ENCODE measurements around the gene CENATAC. TPM values are rescaled to one million over a fixed set of nuclear protein-coding genes. Genes with fewer than 3 reads are reported as not detected.

The CENATAC gene
- total RNA-seq, 2 experiments from 2014 or later, result 121 to 122 TPM

DNA sequence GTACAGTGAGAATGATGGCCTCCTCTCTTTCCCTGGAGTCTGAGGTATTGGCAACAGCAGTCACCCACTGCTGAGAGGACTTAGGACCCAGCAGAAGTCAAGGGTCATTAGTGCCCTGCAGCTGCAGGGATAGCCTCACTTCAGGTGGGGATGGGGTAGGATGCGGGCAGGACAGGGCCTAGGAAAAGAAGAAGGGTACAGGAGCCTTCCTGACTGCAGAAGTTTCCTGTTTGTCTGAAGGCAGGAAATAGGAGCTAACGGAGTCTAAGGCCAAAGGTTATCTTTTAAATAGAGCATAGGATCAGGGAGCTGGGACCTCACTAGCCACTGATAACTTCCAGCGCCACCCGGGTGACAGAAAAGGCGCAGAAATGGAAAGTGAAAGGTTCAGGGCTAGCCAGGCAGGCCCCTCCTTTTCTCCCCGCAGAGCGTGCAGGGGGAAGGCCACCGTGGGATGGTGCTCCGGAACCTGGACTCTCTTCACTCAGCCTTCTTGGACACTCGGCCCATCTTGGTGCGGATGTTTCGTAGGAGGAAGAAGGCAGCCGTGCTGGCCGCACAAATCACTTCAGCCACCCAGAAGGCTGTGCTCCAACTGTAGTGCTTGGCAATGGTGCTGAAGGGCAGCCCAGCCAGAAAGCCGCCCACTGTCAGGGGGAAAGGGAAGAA, 26.6 kb downstream of the CENATAC start:
- no peaks in the 10 kb centered on the region for H3K27me3 Mint-ChIP-seq
- intact Hi-C loops (cut with DNase I, micrococcal nuclease), result no loop called here
- Histone ChIP-seq H3K36me3 (ENCODE audit: insufficient read depth, low read length) (peaks cover 70% of the 10 kb centered on the region), H3K4me1 (ENCODE audit: insufficient read depth, low read length) (peaks cover 52% of the 10 kb centered on the region), H3K27ac (ENCODE audit: low read depth in 1 of 2, low read length in 2 of 2) (no peak overlapping the region), H3K9me3 (ENCODE audit: control insufficient read depth in 1 of 2, insufficient read depth in 1 of 2, low read length in 2 of 2) (no peaks in the 10 kb centered on the region), H3K4me3 (ENCODE audit: low read length) (no peak overlapping the region), H3K27me3 (ENCODE audit: control insufficient read depth in 1 of 2, insufficient read depth in 2 of 2, low read length in 2 of 2) (no peaks in the 10 kb centered on the region)
- TF ChIP-seq, protein P1, sequence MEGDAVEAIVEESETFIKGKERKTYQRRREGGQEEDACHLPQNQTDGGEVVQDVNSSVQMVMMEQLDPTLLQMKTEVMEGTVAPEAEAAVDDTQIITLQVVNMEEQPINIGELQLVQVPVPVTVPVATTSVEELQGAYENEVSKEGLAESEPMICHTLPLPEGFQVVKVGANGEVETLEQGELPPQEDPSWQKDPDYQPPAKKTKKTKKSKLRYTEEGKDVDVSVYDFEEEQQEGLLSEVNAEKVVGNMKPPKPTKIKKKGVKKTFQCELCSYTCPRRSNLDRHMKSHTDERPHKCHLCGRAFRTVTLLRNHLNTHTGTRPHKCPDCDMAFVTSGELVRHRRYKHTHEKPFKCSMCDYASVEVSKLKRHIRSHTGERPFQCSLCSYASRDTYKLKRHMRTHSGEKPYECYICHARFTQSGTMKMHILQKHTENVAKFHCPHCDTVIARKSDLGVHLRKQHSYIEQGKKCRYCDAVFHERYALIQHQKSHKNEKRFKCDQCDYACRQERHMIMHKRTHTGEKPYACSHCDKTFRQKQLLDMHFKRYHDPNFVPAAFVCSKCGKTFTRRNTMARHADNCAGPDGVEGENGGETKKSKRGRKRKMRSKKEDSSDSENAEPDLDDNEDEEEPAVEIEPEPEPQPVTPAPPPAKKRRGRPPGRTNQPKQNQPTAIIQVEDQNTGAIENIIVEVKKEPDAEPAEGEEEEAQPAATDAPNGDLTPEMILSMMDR (IDR thresholded peaks at IDR 0.05), result no peak
- H3K27ac Mint-ChIP-seq, result peak overlapping the region; percentile 67
- ATAC-seq (ENCODE audit: poor library complexity) (no peak), DNase-seq (no peak)
- H3K9me3 Mint-ChIP-seq, result no peaks in the 10 kb centered on the region
- H3K4me3 Mint-ChIP-seq, result peak overlapping the region; percentile 17
- H3K36me3 Mint-ChIP-seq (ENCODE audit: low read depth), result peaks cover 58% of the 10 kb centered on the region
- CTCF ChIA-PET, result interaction anchor here (0.7 kb wide), 1 partner anchor 17 kb away, joined by 5 read pairs; no protein-coding TSS in a partner anchor
- peaks cover 54% of the 10 kb centered on the region for H3K4me1 Mint-ChIP-seq (ENCODE audit: low read depth)
- POLR2A ChIA-PET, result interaction anchor here (0.8 to 1.2 kb wide), 2 partner anchors 32 to 80 kb away, joined by 3 read pairs; partner anchors contain the start of gene HYOU1

DNA sequence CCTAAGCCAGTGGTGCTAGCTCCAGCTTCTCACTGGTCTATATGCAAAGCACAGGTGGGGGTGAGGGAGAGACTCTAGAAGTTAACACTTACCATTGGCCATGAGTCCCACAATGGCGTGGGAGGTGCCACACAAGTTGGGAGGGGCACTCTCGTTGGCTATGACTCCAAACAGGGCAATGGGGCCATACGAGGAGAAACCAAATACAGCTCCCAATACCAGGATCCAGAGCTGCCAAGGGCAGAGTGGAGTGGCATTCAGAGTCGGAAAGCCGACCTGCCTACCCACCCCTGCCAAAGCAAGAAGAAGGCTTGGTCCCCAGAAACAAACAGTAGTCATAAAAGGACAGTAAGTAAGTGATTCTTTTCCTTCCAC, 27.1 kb downstream of the CENATAC start:
- Mint-ChIP-seq H3K27ac (peak overlapping the region; percentile 67), H3K4me1 (ENCODE audit: low read depth) (peaks cover 53% of the 10 kb centered on the region), H3K36me3 (ENCODE audit: low read depth) (peaks cover 53% of the 10 kb centered on the region), H3K27me3 (no peaks in the 10 kb centered on the region), H3K9me3 (no peaks in the 10 kb centered on the region), H3K4me3 (peak overlapping the region; percentile 30)
- TF ChIP-seq, protein P1 (IDR thresholded peaks at IDR 0.05), result no peak
- Histone ChIP-seq H3K4me1 (ENCODE audit: insufficient read depth, low read length) (peaks cover 52% of the 10 kb centered on the region), H3K4me3 (ENCODE audit: low read length) (no peak overlapping the region), H3K27me3 (ENCODE audit: control insufficient read depth in 1 of 2, insufficient read depth in 2 of 2, low read length in 2 of 2) (no peaks in the 10 kb centered on the region), H3K9me3 (ENCODE audit: control insufficient read depth in 1 of 2, insufficient read depth in 1 of 2, low read length in 2 of 2) (no peaks in the 10 kb centered on the region), H3K27ac (ENCODE audit: low read depth in 1 of 2, low read length in 2 of 2) (no peak overlapping the region), H3K36me3 (ENCODE audit: insufficient read depth, low read length) (peaks cover 67% of the 10 kb centered on the region)
- no peak for ATAC-seq (ENCODE audit: poor library complexity)
- intact Hi-C loops (cut with DNase I, micrococcal nuclease), result no loop called here
- ChIA-PET CTCF (interaction anchor here (0.7 kb wide), 1 partner anchor 17 kb away, joined by 5 read pairs; no protein-coding TSS in a partner anchor), POLR2A (interaction anchor here (0.8 to 1.2 kb wide), 2 partner anchors 32 to 79 kb away, joined by 3 read pairs; partner anchors contain the start of gene HYOU1)
- no peak for DNase-seq

DNA sequence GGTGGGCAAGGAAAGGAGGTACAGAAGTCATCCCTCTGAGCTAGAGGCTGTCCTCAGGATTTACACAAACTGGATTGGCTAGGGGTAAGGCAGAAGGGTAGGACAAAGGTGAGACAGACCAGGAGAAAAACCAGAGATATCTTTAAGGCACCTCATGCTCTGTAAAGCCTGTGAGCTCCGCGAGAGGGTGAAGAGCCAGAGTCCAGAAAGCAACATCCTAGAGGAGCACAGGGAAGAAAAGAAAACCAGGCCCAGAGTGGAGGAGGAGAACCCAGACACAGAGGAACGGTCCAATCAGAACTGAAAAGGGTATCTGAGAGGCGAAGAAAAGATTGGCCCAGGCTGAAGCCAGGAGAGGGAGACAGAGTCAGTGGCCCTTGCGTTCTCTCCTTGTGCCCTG, 27.6 kb downstream of the CENATAC start:
- no peaks in the 10 kb centered on the region for H3K9me3 ChIP-seq (ENCODE audit: control insufficient read depth in 1 of 2, insufficient read depth in 1 of 2, low read length in 2 of 2)
- ChIA-PET POLR2A (interaction anchor here (0.8 to 1.2 kb wide), 2 partner anchors 31 to 79 kb away, joined by 3 read pairs; partner anchors contain the start of gene HYOU1), CTCF (no interaction called here)
- H3K9me3 Mint-ChIP-seq, result no peaks in the 10 kb centered on the region
- H3K36me3 Mint-ChIP-seq (ENCODE audit: low read depth), result peaks cover 50% of the 10 kb centered on the region
- H3K36me3 ChIP-seq (ENCODE audit: insufficient read depth, low read length), result peaks cover 63% of the 10 kb centered on the region
- peaks cover 48% of the 10 kb centered on the region for H3K4me1 Mint-ChIP-seq (ENCODE audit: low read depth)
- H3K27ac ChIP-seq (ENCODE audit: low read depth in 1 of 2, low read length in 2 of 2), result no peak overlapping the region
- peak overlapping the region; percentile 30 for H3K4me3 Mint-ChIP-seq
- TF ChIP-seq, protein P1 (IDR thresholded peaks at IDR 0.05), result no peak
- no peaks in the 10 kb centered on the region for H3K27me3 Mint-ChIP-seq
- no peak for ATAC-seq (ENCODE audit: poor library complexity)
- peak overlapping the region; percentile 67 for H3K27ac Mint-ChIP-seq
- DNase-seq, result no peak
- H3K27me3 ChIP-seq (ENCODE audit: control insufficient read depth in 1 of 2, insufficient read depth in 2 of 2, low read length in 2 of 2), result no peaks in the 10 kb centered on the region
- intact Hi-C loops (cut with DNase I, micrococcal nuclease), result no loop called here
- H3K4me3 ChIP-seq (ENCODE audit: low read length), result no peak overlapping the region
- H3K4me1 ChIP-seq (ENCODE audit: insufficient read depth, low read length), result peaks cover 49% of the 10 kb centered on the region

Measured in CD4-positive, alpha-beta T cell (primary cell).